Measurements from ENCODE around the gene WSB2.

The WSB2 gene

DNA sequence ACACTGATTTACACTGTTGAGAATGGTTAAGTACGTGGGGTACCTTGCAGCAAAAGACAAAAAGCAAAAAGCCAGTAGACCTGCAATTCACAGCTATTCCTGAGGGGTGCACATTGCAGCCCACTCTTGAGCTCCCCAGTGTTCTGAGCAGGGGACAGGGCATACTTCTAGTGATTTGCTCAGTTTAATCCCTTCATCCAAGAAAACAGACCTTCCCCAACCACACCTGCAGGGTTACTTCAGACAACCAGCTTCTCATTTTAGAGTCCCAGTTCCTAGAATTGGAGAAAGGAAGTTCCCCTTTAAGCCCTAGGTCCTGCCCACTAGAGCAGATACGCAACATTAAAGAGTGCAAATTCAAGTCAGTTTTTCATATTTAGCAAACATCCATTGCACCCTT lies 3.6 kb upstream of the WSB2 start:
- Histone ChIP-seq H3K27me3 (replicated peaks; ENCODE audit: control insufficient read depth, insufficient read depth, low read length, poor library complexity, severe bottlenecking) (no peaks in the 10 kb centered on the region), H3K4me1 (ENCODE audit: control insufficient read depth, insufficient read depth, low read length, poor library complexity, severe bottlenecking) (peaks cover 15% of the 10 kb centered on the region), H3K36me3 (ENCODE audit: control insufficient read depth, insufficient read depth, low read length) (no peaks in the 10 kb centered on the region), H3K9me3 (ENCODE audit: control insufficient read depth, low read length) (no peaks in the 10 kb centered on the region), H3K4me3 (ENCODE audit: insufficient read depth, low read depth, low read length, poor library complexity, severe bottlenecking) (no peak overlapping the region), H3K27ac (ENCODE audit: insufficient read depth, low read length, poor library complexity, severe bottlenecking) (no peak overlapping the region)
- no peak for DNase-seq

DNA sequence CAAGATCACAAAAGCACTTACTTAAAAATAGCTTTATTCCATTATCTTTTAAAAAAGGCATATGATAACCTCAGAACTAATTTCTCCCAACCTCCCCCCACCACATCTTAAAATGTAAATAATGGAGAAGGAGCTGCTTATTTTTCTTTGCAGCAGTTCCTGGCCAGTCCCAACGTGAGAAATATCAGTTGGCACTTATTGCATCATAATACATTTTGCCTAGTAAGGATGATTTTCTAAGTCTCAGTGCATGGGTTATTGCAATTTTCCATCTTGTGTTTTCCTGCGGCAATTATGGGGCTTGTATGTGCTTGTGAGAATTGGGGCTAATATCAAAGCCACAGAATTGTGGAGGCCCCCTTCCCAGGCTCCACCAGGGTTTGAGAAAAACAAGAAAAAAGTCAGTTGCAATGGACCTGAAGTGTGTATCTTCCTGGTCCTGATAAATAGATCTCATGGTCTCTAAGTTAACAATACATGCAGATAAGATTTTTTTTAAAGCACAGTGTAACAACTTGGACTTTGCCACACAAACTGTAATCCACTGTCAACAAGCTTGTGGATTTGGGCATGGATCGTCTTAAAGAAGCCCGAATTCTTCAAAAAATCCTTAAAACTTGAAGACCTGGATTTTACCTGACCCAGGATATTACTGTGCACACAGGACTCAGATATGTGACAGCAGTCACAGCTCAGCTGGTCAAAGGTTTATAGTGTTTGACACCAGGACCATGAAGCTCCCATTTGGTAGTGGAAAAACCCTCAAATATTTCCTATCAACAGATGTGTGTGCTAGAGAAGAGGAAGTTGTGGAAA lies 2.8 kb upstream of the WSB2 start:
- H3K36me3 ChIP-seq (ENCODE audit: control insufficient read depth, insufficient read depth, low read length), result no peaks in the 10 kb centered on the region
- H3K9me3 ChIP-seq (ENCODE audit: control insufficient read depth, low read length), result no peaks in the 10 kb centered on the region
- no peak overlapping the region for H3K4me3 ChIP-seq (ENCODE audit: insufficient read depth, low read depth, low read length, poor library complexity, severe bottlenecking)
- DNase-seq, result no peak
- H3K4me1 ChIP-seq (ENCODE audit: control insufficient read depth, insufficient read depth, low read length, poor library complexity, severe bottlenecking), result peaks cover 18% of the 10 kb centered on the region
- H3K27ac ChIP-seq (ENCODE audit: insufficient read depth, low read length, poor library complexity, severe bottlenecking), result no peak overlapping the region
- H3K27me3 ChIP-seq (replicated peaks; ENCODE audit: control insufficient read depth, insufficient read depth, low read length, poor library complexity, severe bottlenecking), result no peaks in the 10 kb centered on the region

DNA sequence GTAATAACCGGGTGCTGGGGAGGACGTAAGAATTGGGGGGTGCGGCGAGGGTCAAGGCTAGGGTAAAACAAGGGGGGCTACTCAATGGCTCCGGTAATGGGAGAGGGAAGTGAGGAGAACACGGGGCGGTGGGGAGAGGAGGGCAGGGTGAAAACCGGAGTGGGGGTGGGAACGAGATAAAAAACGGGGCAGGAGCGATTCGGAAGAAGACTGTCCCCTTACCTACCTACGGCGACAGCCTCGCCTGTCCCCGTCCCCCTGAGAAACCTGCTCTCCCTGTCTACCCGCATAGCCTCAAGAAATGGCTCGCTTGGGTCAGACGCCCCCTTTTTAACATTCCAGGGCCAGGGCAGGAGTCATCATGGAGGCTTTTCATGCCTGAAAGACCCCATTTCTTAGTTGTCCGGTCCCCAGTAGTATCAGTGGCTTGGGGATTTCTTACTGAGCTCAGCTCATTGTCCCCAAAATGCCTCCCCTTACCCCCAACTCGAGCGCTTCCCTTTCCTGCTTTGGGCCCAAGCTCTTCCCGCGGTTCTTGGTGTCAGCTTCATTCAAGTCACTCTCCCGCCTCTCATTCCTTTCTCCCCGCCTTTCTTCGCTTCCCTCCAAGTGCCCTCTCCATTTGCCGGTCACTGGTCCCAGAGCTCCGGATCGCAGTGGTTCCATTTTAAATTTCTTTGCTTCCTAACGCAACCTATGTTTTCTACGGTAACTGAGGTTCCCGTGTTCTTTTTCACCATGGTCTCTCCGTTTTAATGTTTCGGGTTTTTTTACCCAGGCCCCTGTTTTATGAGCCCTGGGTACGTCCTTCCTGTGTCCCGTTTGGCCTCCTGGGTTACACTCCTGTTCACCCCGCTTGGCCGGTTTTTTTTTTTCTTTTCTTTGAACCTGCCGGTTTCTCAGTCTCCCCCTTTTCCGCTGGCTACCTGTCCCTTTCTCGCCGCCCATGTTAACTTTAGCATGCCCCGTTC lies 1.2 kb upstream of the WSB2 start:
- Histone ChIP-seq H3K4me3 (ENCODE audit: insufficient read depth, low read depth, low read length, poor library complexity, severe bottlenecking) (peak overlapping the region; percentile 93), H3K4me1 (ENCODE audit: control insufficient read depth, insufficient read depth, low read length, poor library complexity, severe bottlenecking) (peaks cover 18% of the 10 kb centered on the region), H3K36me3 (ENCODE audit: control insufficient read depth, insufficient read depth, low read length) (no peaks in the 10 kb centered on the region), H3K27ac (ENCODE audit: insufficient read depth, low read length, poor library complexity, severe bottlenecking) (peak overlapping the region; percentile 78), H3K9me3 (ENCODE audit: control insufficient read depth, low read length) (no peaks in the 10 kb centered on the region), H3K27me3 (replicated peaks; ENCODE audit: control insufficient read depth, insufficient read depth, low read length, poor library complexity, severe bottlenecking) (no peaks in the 10 kb centered on the region)
- DNase-seq, result no peak

DNA sequence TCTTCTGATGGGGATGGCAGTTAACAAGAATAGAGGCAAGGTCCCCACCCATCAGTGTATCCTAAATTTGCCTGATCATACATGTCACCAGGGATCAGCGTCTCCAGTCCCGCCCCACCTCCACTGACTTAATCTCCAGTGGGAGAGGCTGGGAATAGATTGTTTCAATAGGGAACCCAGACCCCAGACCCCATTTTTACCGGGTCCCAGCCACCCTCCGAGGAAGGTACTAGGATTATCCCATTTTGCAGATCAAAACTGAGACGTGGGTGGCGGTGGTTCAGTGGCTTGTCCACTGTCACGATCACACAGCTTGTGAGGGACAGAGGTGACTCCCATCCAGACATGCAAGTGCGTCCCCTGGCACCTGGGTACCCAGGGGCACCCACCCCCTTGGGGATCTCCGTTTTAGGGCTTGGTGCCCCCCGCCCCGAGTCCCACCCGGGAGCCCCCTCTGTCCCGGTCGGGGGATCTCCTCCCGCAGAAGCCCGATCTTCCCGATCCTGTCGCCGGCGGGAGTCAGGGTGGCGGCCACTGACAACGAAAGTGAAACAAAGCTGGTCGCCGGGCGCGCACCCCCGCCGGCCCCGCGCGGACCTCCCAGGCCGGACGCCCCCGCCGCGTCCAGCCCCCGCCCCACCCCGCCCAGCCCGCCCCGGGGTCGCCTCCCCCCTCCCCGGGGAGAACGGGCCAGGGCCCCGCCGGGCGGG lies 523 bp downstream of the WSB2 start:
- H3K27me3 ChIP-seq (replicated peaks; ENCODE audit: control insufficient read depth, insufficient read depth, low read length, poor library complexity, severe bottlenecking), result no peaks in the 10 kb centered on the region
- H3K4me3 ChIP-seq (ENCODE audit: insufficient read depth, low read depth, low read length, poor library complexity, severe bottlenecking), result peak overlapping the region; percentile 74
- DNase-seq, result peak in 2 of 3 donors; percentile 7 to 32
- peak overlapping the region; percentile 78 for H3K27ac ChIP-seq (ENCODE audit: insufficient read depth, low read length, poor library complexity, severe bottlenecking)
- H3K4me1 ChIP-seq (ENCODE audit: control insufficient read depth, insufficient read depth, low read length, poor library complexity, severe bottlenecking), result peaks cover 18% of the 10 kb centered on the region
- no peaks in the 10 kb centered on the region for H3K9me3 ChIP-seq (ENCODE audit: control insufficient read depth, low read length)
- H3K36me3 ChIP-seq (ENCODE audit: control insufficient read depth, insufficient read depth, low read length), result no peaks in the 10 kb centered on the region

DNA sequence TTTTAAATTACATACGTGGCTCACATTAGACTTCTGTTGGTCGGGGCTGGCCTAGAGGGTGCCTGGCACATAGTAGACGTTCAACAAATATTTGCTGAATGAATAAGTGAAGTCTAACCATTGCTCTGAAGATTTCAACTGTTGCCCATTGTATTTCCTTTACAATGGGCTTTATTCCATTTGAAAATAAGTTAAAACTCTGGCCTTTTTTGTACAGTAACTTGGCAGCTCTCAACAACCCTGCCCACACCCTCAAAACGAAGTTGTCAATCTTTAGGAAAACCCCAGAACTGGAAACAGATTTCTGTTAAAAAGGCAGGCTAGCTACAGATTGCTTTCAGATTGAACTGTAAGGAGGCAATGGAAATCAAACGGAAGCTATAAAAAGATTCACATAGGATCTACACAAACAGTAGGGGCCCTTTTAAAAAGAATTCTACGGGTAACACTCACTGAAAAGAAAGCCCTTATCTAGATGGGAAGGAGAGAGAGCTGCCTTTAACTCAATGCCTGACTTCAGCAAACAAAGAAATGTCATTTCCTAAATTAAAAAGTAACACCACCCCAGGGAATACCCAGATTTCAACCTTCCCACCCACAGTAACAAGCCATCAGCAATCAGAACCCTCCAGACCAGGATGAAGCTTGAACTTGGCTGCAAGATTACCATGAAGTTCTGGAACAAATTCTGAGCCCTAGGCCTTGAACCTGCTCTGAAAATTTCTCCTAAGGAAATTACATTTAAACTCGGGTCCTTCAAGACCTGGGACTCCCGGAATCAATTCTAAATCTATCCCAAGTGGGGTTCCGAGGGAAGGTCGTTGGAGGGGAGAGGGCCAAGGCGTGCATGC lies 1.4 kb downstream of the WSB2 start:
- H3K36me3 ChIP-seq (ENCODE audit: control insufficient read depth, insufficient read depth, low read length), result no peaks in the 10 kb centered on the region
- no peaks in the 10 kb centered on the region for H3K27me3 ChIP-seq (replicated peaks; ENCODE audit: control insufficient read depth, insufficient read depth, low read length, poor library complexity, severe bottlenecking)
- DNase-seq, result no peak
- H3K27ac ChIP-seq (ENCODE audit: insufficient read depth, low read length, poor library complexity, severe bottlenecking), result peak overlapping the region; percentile 78
- H3K4me3 ChIP-seq (ENCODE audit: insufficient read depth, low read depth, low read length, poor library complexity, severe bottlenecking), result peak overlapping the region; percentile 74
- peaks cover 11% of the 10 kb centered on the region for H3K4me1 ChIP-seq (ENCODE audit: control insufficient read depth, insufficient read depth, low read length, poor library complexity, severe bottlenecking)
- no peaks in the 10 kb centered on the region for H3K9me3 ChIP-seq (ENCODE audit: control insufficient read depth, low read length)

DNA sequence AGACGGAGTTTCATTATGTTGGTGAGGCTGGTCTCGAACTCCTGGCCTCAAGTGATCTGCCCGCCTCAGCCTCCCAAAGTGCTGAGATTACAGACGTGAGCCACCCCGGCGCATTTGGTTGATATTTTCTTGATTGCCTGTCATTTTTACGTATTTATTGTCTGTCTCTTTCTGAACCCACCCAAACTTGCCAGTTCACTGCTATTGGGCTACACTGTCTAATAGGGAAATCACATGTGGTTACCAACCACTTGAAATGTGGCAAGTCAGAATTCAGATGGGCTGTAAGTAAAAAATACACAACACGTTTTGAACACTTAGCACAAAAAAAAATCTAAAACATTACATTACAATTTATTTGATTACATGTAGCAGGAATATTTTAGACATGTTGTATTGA lies 2.1 kb downstream of the WSB2 start:
- no peak overlapping the region for H3K27ac ChIP-seq (ENCODE audit: insufficient read depth, low read length, poor library complexity, severe bottlenecking)
- no peaks in the 10 kb centered on the region for H3K9me3 ChIP-seq (ENCODE audit: control insufficient read depth, low read length)
- no peaks in the 10 kb centered on the region for H3K36me3 ChIP-seq (ENCODE audit: control insufficient read depth, insufficient read depth, low read length)
- DNase-seq, result no peak
- H3K4me1 ChIP-seq (ENCODE audit: control insufficient read depth, insufficient read depth, low read length, poor library complexity, severe bottlenecking), result peaks cover 11% of the 10 kb centered on the region
- H3K27me3 ChIP-seq (replicated peaks; ENCODE audit: control insufficient read depth, insufficient read depth, low read length, poor library complexity, severe bottlenecking), result no peaks in the 10 kb centered on the region
- no peak overlapping the region for H3K4me3 ChIP-seq (ENCODE audit: insufficient read depth, low read depth, low read length, poor library complexity, severe bottlenecking)

DNA sequence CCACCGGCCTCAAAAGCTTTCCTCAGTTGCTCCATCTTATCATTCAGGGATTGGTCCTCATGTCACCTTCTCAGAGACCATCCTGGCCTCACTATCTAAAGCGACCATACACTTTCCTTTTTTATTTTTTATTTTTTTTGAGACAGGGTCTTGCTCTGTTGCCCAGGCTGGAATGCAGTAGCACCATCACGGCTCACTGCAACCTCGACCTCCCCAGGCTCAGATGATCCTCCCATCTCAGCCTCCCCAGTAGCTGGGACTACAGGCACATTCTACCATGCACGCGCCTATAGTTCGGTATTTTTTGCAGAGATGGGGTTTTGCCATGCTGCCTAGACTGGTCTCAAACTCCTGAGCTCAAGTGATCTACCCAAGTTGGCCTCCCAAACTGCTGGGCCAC lies 2.8 kb downstream of the WSB2 start:
- Histone ChIP-seq H3K27me3 (replicated peaks; ENCODE audit: control insufficient read depth, insufficient read depth, low read length, poor library complexity, severe bottlenecking) (no peaks in the 10 kb centered on the region), H3K4me1 (ENCODE audit: control insufficient read depth, insufficient read depth, low read length, poor library complexity, severe bottlenecking) (peaks cover 11% of the 10 kb centered on the region), H3K4me3 (ENCODE audit: insufficient read depth, low read depth, low read length, poor library complexity, severe bottlenecking) (no peak overlapping the region), H3K27ac (ENCODE audit: insufficient read depth, low read length, poor library complexity, severe bottlenecking) (no peak overlapping the region), H3K9me3 (ENCODE audit: control insufficient read depth, low read length) (no peaks in the 10 kb centered on the region), H3K36me3 (ENCODE audit: control insufficient read depth, insufficient read depth, low read length) (no peaks in the 10 kb centered on the region)
- no peak for DNase-seq

DNA sequence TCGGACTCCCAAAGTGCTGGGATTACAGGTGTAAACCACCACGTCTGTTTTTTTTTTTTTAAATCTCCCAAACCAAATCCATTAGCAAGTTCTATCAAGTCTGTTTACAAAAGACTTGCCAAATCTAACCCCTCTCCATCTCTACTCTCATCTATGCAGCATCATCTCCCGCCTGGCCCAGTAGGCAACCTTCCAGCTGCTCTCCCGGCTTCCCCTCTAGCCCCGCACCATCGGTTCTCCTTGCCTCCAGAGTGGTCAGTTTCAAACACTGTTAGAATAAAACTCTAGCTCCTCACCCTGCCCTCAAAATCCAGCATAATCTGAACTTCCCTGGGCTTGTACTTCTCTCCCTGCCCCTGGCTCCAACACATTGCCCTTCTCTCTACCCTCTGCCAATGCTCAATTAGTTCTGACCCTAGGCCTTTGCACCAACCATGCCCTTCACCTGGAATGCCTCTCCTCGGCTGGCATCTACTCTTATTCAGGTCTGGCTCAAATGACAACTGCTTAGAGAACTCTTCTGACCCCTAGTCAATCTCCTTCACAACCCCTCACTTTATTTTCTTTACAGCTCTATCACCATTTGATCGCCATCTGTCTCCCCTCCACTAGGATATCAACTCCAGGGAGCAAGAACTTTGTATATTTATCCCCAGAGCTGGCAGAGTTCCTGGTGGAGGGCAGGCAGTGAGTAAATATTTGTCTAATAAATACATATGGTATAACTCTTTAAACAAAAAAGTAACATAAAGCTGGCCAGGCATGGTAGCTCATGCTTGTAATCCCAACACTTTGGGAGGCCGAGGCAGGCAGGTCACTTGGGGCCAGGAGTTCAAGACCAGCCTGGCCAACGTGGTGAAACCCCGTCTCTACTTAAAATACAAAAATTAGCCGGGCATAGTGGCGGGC lies 4.9 kb downstream of the WSB2 start:
- no peak overlapping the region for H3K4me3 ChIP-seq (ENCODE audit: insufficient read depth, low read depth, low read length, poor library complexity, severe bottlenecking)
- H3K27me3 ChIP-seq (replicated peaks; ENCODE audit: control insufficient read depth, insufficient read depth, low read length, poor library complexity, severe bottlenecking), result no peaks in the 10 kb centered on the region
- DNase-seq, result no peak
- H3K36me3 ChIP-seq (ENCODE audit: control insufficient read depth, insufficient read depth, low read length), result peaks cover 9% of the 10 kb centered on the region
- H3K9me3 ChIP-seq (ENCODE audit: control insufficient read depth, low read length), result no peaks in the 10 kb centered on the region
- no peak overlapping the region for H3K27ac ChIP-seq (ENCODE audit: insufficient read depth, low read length, poor library complexity, severe bottlenecking)
- peaks cover 11% of the 10 kb centered on the region for H3K4me1 ChIP-seq (ENCODE audit: control insufficient read depth, insufficient read depth, low read length, poor library complexity, severe bottlenecking)
